Measurements from ENCODE around the gene CRYGN. TPM values are rescaled to one million over a fixed set of nuclear protein-coding genes. Genes with fewer than 3 reads are reported as not detected.

The CRYGN gene
- total RNA-seq, 6 donors from 2014 or later = 0.43 to 0.61 TPM; not detected in 4

- peak overlapping the region in 3 of 4 donors; percentile 20 to 42 (median 22) for H3K4me3 ChIP-seq
- 16 to 23% methylated on average over 3 to 7 of the region's 7 CpGs for WGBS, 2 donors
Observed at GRCh38 chr7:151381098-151381347, 58.9 kb downstream of the CRYGN start.

GRCh38 chr7:151380199-151381097 is 59.5 kb downstream of the CRYGN start:
- Histone ChIP-seq H3K4me3 (no peak overlapping the region), H3K36me3 (peaks cover 15 to 39% (median 31%) of the 10 kb centered on the region in 4 donors), H3K9me3 (no peaks in the 10 kb centered on the region), H3K27me3 (peaks cover 0 to 19% (median 10%) of the 10 kb centered on the region in 4 donors), H3K27ac (no peak overlapping the region), H3K4me1 (peaks cover 14 to 19% (median 16%) of the 10 kb centered on the region in 4 donors)
- TF ChIP-seq EP300 (IDR thresholded peaks at IDR 0.05) = no peak
- TF ChIP-seq CTCF (IDR thresholded peaks at IDR 0.05) = no peak
- no peak for TF ChIP-seq POLR2AphosphoS5 (IDR thresholded peaks at IDR 0.05)
- no peak for TF ChIP-seq POLR2A (IDR thresholded peaks at IDR 0.05)
- WGBS, 2 donors = 76 to 81% methylated on average over 14 to 28 of the region's 32 CpGs
- no peak for DNase-seq
- no peak for ATAC-seq (ENCODE audit: low FRiP score in 2 of 2)

More at GRCh38 chr7:151381098-151381347, 58.9 kb downstream of the CRYGN start:
- no peak for TF ChIP-seq POLR2A (IDR thresholded peaks at IDR 0.05)
- TF ChIP-seq EP300 (IDR thresholded peaks at IDR 0.05) = no peak
- TF ChIP-seq CTCF (IDR thresholded peaks at IDR 0.05) = no peak
- no peak for TF ChIP-seq POLR2AphosphoS5 (IDR thresholded peaks at IDR 0.05)
- no peaks in the 10 kb centered on the region for H3K9me3 ChIP-seq
- H3K27ac ChIP-seq = no peak overlapping the region
- H3K27me3 ChIP-seq = peaks cover 0 to 19% (median 10%) of the 10 kb centered on the region in 4 donors
- ATAC-seq (ENCODE audit: low FRiP score in 2 of 2) (no peak), DNase-seq (no peak)
- peaks cover 10 to 33% (median 26%) of the 10 kb centered on the region in 4 donors for H3K36me3 ChIP-seq
- H3K4me1 ChIP-seq = peaks cover 14 to 19% (median 16%) of the 10 kb centered on the region in 4 donors

GRCh38 chr7:151379534-151380198 is 60.3 kb downstream of the CRYGN start:
- no peak for TF ChIP-seq EP300 (IDR thresholded peaks at IDR 0.05)
- no peak for TF ChIP-seq POLR2AphosphoS5 (IDR thresholded peaks at IDR 0.05)
- no peak for TF ChIP-seq POLR2A (IDR thresholded peaks at IDR 0.05)
- no peak for TF ChIP-seq CTCF (IDR thresholded peaks at IDR 0.05)
- H3K36me3 ChIP-seq = peaks cover 15 to 46% (median 38%) of the 10 kb centered on the region in 4 donors
- H3K4me3 ChIP-seq = no peak overlapping the region
- H3K9me3 ChIP-seq = no peaks in the 10 kb centered on the region
- WGBS, 2 donors = 88 to 94% methylated on average over 6 to 25 of the region's 25 CpGs
- ATAC-seq (ENCODE audit: low FRiP score in 2 of 2) = no peak
- peaks cover 14 to 19% (median 16%) of the 10 kb centered on the region in 4 donors for H3K4me1 ChIP-seq
- peak in 1 of 2 donors; percentile 81 for DNase-seq
- no peak overlapping the region for H3K27ac ChIP-seq
- peaks cover 0 to 19% (median 10%) of the 10 kb centered on the region in 4 donors for H3K27me3 ChIP-seq

GRCh38 chr7:151379193-151379520 is 60.8 kb downstream of the CRYGN start:
- TF ChIP-seq POLR2AphosphoS5 (IDR thresholded peaks at IDR 0.05) (no peak), EP300 (IDR thresholded peaks at IDR 0.05) (no peak), POLR2A (IDR thresholded peaks at IDR 0.05) (no peak), CTCF (IDR thresholded peaks at IDR 0.05) (no peak)
- Histone ChIP-seq H3K9me3 (no peaks in the 10 kb centered on the region), H3K27me3 (peaks cover 0 to 19% (median 10%) of the 10 kb centered on the region in 4 donors), H3K4me1 (peaks cover 14 to 19% (median 16%) of the 10 kb centered on the region in 4 donors), H3K36me3 (peaks cover 16 to 51% (median 43%) of the 10 kb centered on the region in 4 donors), H3K4me3 (no peak overlapping the region), H3K27ac (no peak overlapping the region)
- WGBS, 2 donors = 83 to 88% methylated on average over 5 to 6 of the region's 6 CpGs
- no peak for ATAC-seq (ENCODE audit: low FRiP score in 2 of 2)
- DNase-seq = no peak

Small RNA genes lying within 50 kb of the gene (small RNA-seq; reads per million reads assigned to genes)
- 0 reads per million in 4 donors for gene MIR3907
- gene RN7SL76P = 0 reads per million in 4 donors

Other genes with a start within 250 kb of the CRYGN start
- not detected for gene H2BK1, start 229.7 kb downstream of the CRYGN start, total RNA-seq
- gene ABCF2, start 212.9 kb downstream of the CRYGN start, total RNA-seq = 10 to 100 TPM; 19.8 to 48.2 (median 28.6) TPM
- 10 to 100 TPM; 34.4 to 69.1 (median 47.4) TPM for gene CHPF2, start 207.7 kb downstream of the CRYGN start, total RNA-seq
- 10 to 100 TPM; 32.8 to 63.9 (median 40.8) TPM for gene SMARCD3, start 191.4 kb downstream of the CRYGN start, total RNA-seq
- 10 to 100 TPM; 37.0 to 80.0 (median 50.0) TPM for gene NUB1, start 98.3 kb downstream of the CRYGN start, total RNA-seq
- 10 to 100 TPM in 1 of 6 donors, 1 to 10 TPM in 5; 1.1 to 17.4 (median 3.9) TPM for gene WDR86, start 30.1 kb downstream of the CRYGN start, total RNA-seq
- gene RHEB, start 79.8 kb upstream of the CRYGN start, total RNA-seq = 100 to 1,000 TPM in 2 of 6 donors, 10 to 100 TPM in 4; 63.0 to 105 (median 93.4) TPM